H1 (cell line): Measurements from ENCODE around the gene DACT1. TPM values are rescaled to one million over a fixed set of nuclear protein-coding genes. Genes with fewer than 3 reads are reported as not detected.

ENCODE experiments used
- CTCF ChIA-PET: fragments of 300-600 bp; sonication (Branson Sonifier 250); formaldehyde crosslinking; loops from one replicate; lab custom pipeline; 2021; ENCODE audit not compliant: partially characterized antibody; lab: Charles Lee
- POLR2A ChIA-PET: fragments of 300-600 bp; sonication (Branson Sonifier 250); formaldehyde crosslinking; loops from one replicate; lab custom pipeline; 2021; ENCODE audit warnings: inconsistent platforms; ENCODE audit not compliant: partially characterized antibody; lab: Charles Lee
- DNase-seq, 2 experiments: peaks; one replicate each; pipeline versions ENCODE4 v3.0.0 to v3.0.0-alpha.2; 2010 to 2022; ENCODE audit warnings: low spot score in 2 of 2, low read depth in 1 of 2, mixed read lengths in 1 of 2
- FAIRE-seq: peaks from 2 replicates; lab custom pipeline; 2011; peaks lifted over from hg19 to GRCh38; lab: Jason Lieb, UNC
- H2AFZ ChIP-seq: 2 replicates; pipeline ENCODE4 v1.8.1; 2012; ENCODE audit warnings: low read length, inconsistent platforms
- H2AK5ac ChIP-seq: 2 replicates; pipeline ENCODE4 v1.6.1; 2013; ENCODE audit warnings: low read depth, low read length
- H2BK120ac ChIP-seq: replicated peaks from 2 replicates; pipeline ENCODE3; 2013; ENCODE audit warnings: low read depth, low read length, inconsistent platforms
- H2BK12ac ChIP-seq: 2 replicates; pipeline ENCODE4 v1.6.1; 2013; ENCODE audit warnings: low read depth, low read length
- H2BK15ac ChIP-seq: 2 replicates; pipeline ENCODE4 v1.6.1; 2013; ENCODE audit warnings: low read length
- H2BK20ac ChIP-seq: 2 replicates; pipeline ENCODE4 v1.6.1; 2013; ENCODE audit warnings: low read length
- H2BK5ac ChIP-seq: 2 replicates; pipeline ENCODE4 v1.6.1; 2013; ENCODE audit warnings: low read depth, low read length
- H3K14ac ChIP-seq: 2 replicates; pipeline ENCODE4 v1.6.1; 2013; ENCODE audit warnings: inconsistent platforms; ENCODE audit not compliant: insufficient read length
- H3K18ac ChIP-seq: 2 replicates; pipeline ENCODE4 v1.6.1; 2013; ENCODE audit warnings: low read length; ENCODE audit errors: extremely low read depth
- H3K23ac ChIP-seq: 2 replicates; pipeline ENCODE4 v1.6.1; 2013; ENCODE audit warnings: inconsistent platforms; ENCODE audit not compliant: insufficient read length
- H3K23me2 ChIP-seq: 2 replicates; pipeline ENCODE4 v1.6.1; 2013; ENCODE audit warnings: low read depth, low read length
- H3K27ac ChIP-seq: 2 replicates; pipeline ENCODE4 v1.6.1; 2011; ENCODE audit warnings: low read depth, low read length, inconsistent platforms
- H3K27me3 ChIP-seq, 4 experiments: replicated peaks in 1 of 4; 1 replicate in 1 of 4; 2 replicates in 3 of 4; pipeline versions ENCODE4 v1.6.1 to v1.8.1; 2011 to 2013; ENCODE audit warnings: low read length in 3 of 4, mild to moderate bottlenecking in 3 of 4, inconsistent platforms in 2 of 4, mixed read lengths in 2 of 4, moderate library complexity in 1 of 4; ENCODE audit not compliant: control insufficient read depth in 3 of 4, insufficient read depth in 3 of 4; ENCODE audit errors: extremely low read depth in 1 of 4
- H3K36me3 ChIP-seq, 4 experiments: 2 replicates each; pipeline versions ENCODE4 v1.6.1 to v1.8.1; 2011 to 2013; ENCODE audit warnings: mild to moderate bottlenecking in 4 of 4, low read length in 3 of 4, moderate library complexity in 2 of 4, control low read depth in 1 of 4, inconsistent platforms in 1 of 4; ENCODE audit not compliant: insufficient read depth in 4 of 4, control insufficient read depth in 2 of 4
- H3K4ac ChIP-seq: replicated peaks from 2 replicates; pipeline ENCODE3; 2013; ENCODE audit warnings: low read length, low read depth, mixed read lengths, inconsistent platforms; ENCODE audit not compliant: insufficient read length
- H3K4me1 ChIP-seq, 4 experiments: replicated peaks in 1 of 4; 1 replicate in 1 of 4; 2 replicates in 3 of 4; pipeline versions ENCODE4 v1.6.1 to v1.8.1; 2011 to 2013; ENCODE audit warnings: low read length in 3 of 4, inconsistent platforms in 2 of 4, mixed read lengths in 1 of 4; ENCODE audit not compliant: insufficient read depth in 4 of 4, control insufficient read depth in 3 of 4
- H3K4me2 ChIP-seq, 2 experiments: 2 replicates each; pipeline versions ENCODE4 v1.6.1 to v1.8.1; 2011 to 2013; ENCODE audit warnings: low read depth in 2 of 2, low read length in 2 of 2, control low read depth in 1 of 2, inconsistent platforms in 1 of 2, mild to moderate bottlenecking in 1 of 2; ENCODE audit not compliant: insufficient read depth in 1 of 2
- H3K4me3 ChIP-seq, 4 experiments: fragments of 200-600, 300-600 bp in 1 of 4; sonication (generic), shearing (Covaris generic), sonication (Bioruptor Twin) in 1 of 4; 2 replicates each; pipeline versions ENCODE4 v1.5.1 to v1.8.1; 2011 to 2016; ENCODE audit warnings: low read length in 4 of 4, low read depth in 3 of 4, control low read depth in 2 of 4, inconsistent platforms in 2 of 4, mild to moderate bottlenecking in 2 of 4, mixed read lengths in 1 of 4, moderate library complexity in 1 of 4; ENCODE audit not compliant: insufficient read depth in 2 of 4; ENCODE audit errors: extremely low read depth in 1 of 4
- H3K56ac ChIP-seq: replicated peaks from 2 replicates; pipeline ENCODE3; 2013; ENCODE audit warnings: low read depth, mild to moderate bottlenecking, mixed read lengths, low read length, inconsistent platforms; ENCODE audit not compliant: insufficient read length
- H3K79me1 ChIP-seq: 2 replicates; pipeline ENCODE4 v1.6.1; 2013; ENCODE audit warnings: low read depth, low read length, control low read depth
- H3K79me2 ChIP-seq, 2 experiments: 2 replicates each; pipeline versions ENCODE4 v1.6.1 to v1.8.1; 2012 to 2013; ENCODE audit warnings: low read length in 2 of 2, mild to moderate bottlenecking in 2 of 2, inconsistent platforms in 1 of 2; ENCODE audit not compliant: insufficient read depth in 2 of 2, control insufficient read depth in 1 of 2
- H3K9ac ChIP-seq, 4 experiments: replicated peaks in 1 of 4; 1 replicate in 1 of 4; 2 replicates in 3 of 4; pipeline versions ENCODE4 v1.6.1 to v1.8.1; 2011 to 2013; ENCODE audit warnings: low read depth in 3 of 4, low read length in 3 of 4, control low read depth in 2 of 4, mild to moderate bottlenecking in 2 of 4, moderate library complexity in 2 of 4, inconsistent platforms in 1 of 4; ENCODE audit errors: extremely low read depth in 1 of 4
- H3K9me3 ChIP-seq, 2 experiments: 2 replicates each; pipeline versions ENCODE4 v1.6.1 to v1.8.1; 2012 to 2013; ENCODE audit warnings: mild to moderate bottlenecking in 2 of 2, moderate library complexity in 2 of 2, control low read depth in 1 of 2, inconsistent platforms in 1 of 2, low read depth in 1 of 2, low read length in 1 of 2, mixed read lengths in 1 of 2; ENCODE audit not compliant: insufficient read depth in 2 of 2
- H4K20me1 ChIP-seq, 2 experiments: replicated peaks in 1 of 2; 2 replicates each; pipeline versions ENCODE3 to v1.8.1; 2011 to 2013; ENCODE audit warnings: inconsistent platforms in 2 of 2, low read length in 2 of 2, mild to moderate bottlenecking in 1 of 2; ENCODE audit not compliant: insufficient read depth in 2 of 2, control insufficient read depth in 1 of 2
- H4K5ac ChIP-seq: 2 replicates; pipeline ENCODE4 v1.6.1; 2013; ENCODE audit warnings: low read length, low read depth, mixed read lengths, inconsistent platforms; ENCODE audit not compliant: insufficient read length
- H4K8ac ChIP-seq: 2 replicates; pipeline ENCODE4 v1.8.0; 2013; ENCODE audit warnings: mild to moderate bottlenecking, moderate library complexity, low read length, inconsistent platforms; ENCODE audit not compliant: insufficient read depth; ENCODE audit errors: extremely low read depth
- H4K91ac ChIP-seq: replicated peaks from 2 replicates; pipeline ENCODE3; 2013; ENCODE audit warnings: low read length, mixed read lengths, inconsistent platforms; ENCODE audit not compliant: insufficient read length
- BRCA1 ChIP-seq: IDR thresholded peaks from 2 replicates; pipeline ENCODE4 v1.6.1; 2012; ENCODE audit warnings: low read depth, low read length, improper control_type of control experiment
- KDM1A ChIP-seq: fragments of 200-600, 300-600 bp; sonication (generic); IDR thresholded peaks from 2 replicates; pipeline ENCODE4 v1.7.1; 2016; ENCODE audit warnings: mild to moderate bottlenecking, low read length, borderline replicate concordance
- NRF1 ChIP-seq: IDR thresholded peaks from 2 replicates; pipeline ENCODE4 v1.6.1; 2011; ENCODE audit warnings: mild to moderate bottlenecking, low read depth, low read length, improper control_type of control experiment
- POLR2AphosphoS5 ChIP-seq: IDR thresholded peaks from 2 replicates; pipeline ENCODE4 v1.6.1; 2011; ENCODE audit warnings: low read depth, low read length
- SP1 ChIP-seq: IDR thresholded peaks from 2 replicates; pipeline ENCODE4 v1.6.1; 2011; ENCODE audit warnings: low read depth, low read length
- WGBS, 2 experiments: shearing (Covaris generic) in 1 of 2; methylation state at CpG; one replicate each; pipeline versions ENCODE4 v1.1.6 to v1.1.7; 2013 to 2015; ENCODE audit warnings: low lambda C conversion rate in 2 of 2, mixed read lengths in 2 of 2, inconsistent platforms in 1 of 2, low coverage in 1 of 2, missing lambda C conversion rate in 1 of 2; ENCODE audit not compliant: insufficient replicate concordance in 2 of 2, insufficient coverage in 1 of 2, insufficient read length in 1 of 2; ENCODE audit errors: extremely low coverage in 1 of 2, missing lambda C conversion rate in 1 of 2; 5-methylcytosine and 5-hydroxymethylcytosine counted together
- polyA plus RNA-seq, 7 experiments: library from polyadenylated mRNA; depleted of rRNA in 3 of 7; stranded (reverse) in 5 of 7; unstranded in 2 of 7; fragments of >200 nt in 5 of 7; fragments of 200-250 nt in 2 of 7; gene quantifications; 1 replicate in 5 of 7; 2 replicates in 1 of 7; 4 replicates in 1 of 7; pipeline versions ENCODE4 v1.2.1 to v1.2.3, GENCODE V29; 2011 to 2013; ENCODE audit warnings: missing spikeins in 2 of 7, mixed read lengths in 2 of 7
- total RNA-seq: library from RNA; stranded (reverse); fragmentation: NEBNext Ultra II Directional; extraction: Animal tissue kit (Norgen Biotek cat#: 25700); gene quantifications from 2 replicates; pipeline ENCODE4 v1.2.1, GENCODE V29; 2021

Gene DACT1
- total and polyA plus RNA-seq, 2 of the 8 experiments (the other 6 are each of a cell fraction or from before 2014, with no cell fraction given) = 3.2 to 29.8 TPM

DNA sequence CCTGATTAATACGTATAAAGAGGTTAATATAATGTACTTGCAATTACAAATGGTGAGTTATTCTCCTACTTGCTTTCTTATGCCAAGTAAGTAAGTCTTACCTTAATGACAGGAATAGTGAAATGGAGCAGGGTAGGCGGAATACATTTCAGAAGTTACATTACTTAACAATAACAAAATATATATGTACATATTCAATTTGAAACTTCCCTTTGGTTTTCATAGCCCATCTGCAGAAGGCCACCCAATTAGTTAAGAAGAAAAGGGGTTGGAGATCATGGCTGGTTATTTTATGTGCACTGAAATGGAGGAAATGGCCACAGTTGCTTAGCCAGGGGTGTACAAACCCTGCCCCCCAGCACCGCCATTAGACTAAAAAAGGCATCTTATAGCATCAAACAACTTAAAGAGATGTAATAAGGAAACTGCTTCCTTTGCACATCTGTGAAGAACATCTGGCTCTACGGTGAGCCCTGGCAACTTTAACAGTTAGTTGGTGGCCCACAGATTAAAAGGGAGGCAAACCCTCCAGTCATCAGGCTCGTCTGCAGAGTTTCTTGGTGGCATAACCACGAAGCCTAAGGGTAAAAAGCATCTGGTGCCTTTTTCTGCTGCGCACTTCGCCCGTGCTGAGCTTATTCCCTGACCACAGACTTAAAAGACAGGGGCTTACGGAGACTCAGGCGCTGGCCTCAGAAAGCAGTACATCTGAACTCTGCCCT is 38.8 kb upstream of the DACT1 start:
- no peak overlapping the region for H2BK120ac ChIP-seq

More for the DNA sequence above, 38.8 kb upstream of the DACT1 start:
- ChIA-PET POLR2A (no interaction called here), CTCF (interaction anchor here (0.7 to 1.0 kb wide), 3 partner anchors 23 to 453 kb away, joined by 3 read pairs; no protein-coding TSS in a partner anchor)
- no peaks in the 10 kb centered on the region for H3K79me1 ChIP-seq
- H3K4me3 ChIP-seq = no peak overlapping the region
- H2BK12ac ChIP-seq = no peak overlapping the region
- no peak overlapping the region for H4K8ac ChIP-seq
- no peak overlapping the region for H2BK5ac ChIP-seq
- H3K23me2 ChIP-seq = no peaks in the 10 kb centered on the region
- H4K20me1 ChIP-seq = no peaks in the 10 kb centered on the region
- H3K23ac ChIP-seq = no peak overlapping the region
- 87% methylated on average over 11 of the region's 11 CpGs; no CpG with 5 or more reads in 1 of the 2 experiments for WGBS, 2 experiments
- no peak overlapping the region for H2BK15ac ChIP-seq
- no peak overlapping the region for H2AK5ac ChIP-seq
- H4K91ac ChIP-seq = no peak overlapping the region
- no peak overlapping the region for H3K4ac ChIP-seq
- H3K4me1 ChIP-seq = peaks cover 0 to 6% (median 2%) of the 10 kb centered on the region in 4 experiments; a peak in 3 of 7 replicates
- H3K79me2 ChIP-seq = no peaks in the 10 kb centered on the region
- H4K5ac ChIP-seq = no peak overlapping the region
- H3K9me3 ChIP-seq = no peaks in the 10 kb centered on the region
- H3K9ac ChIP-seq = no peak overlapping the region; a peak in 1 of 7 replicates
- H3K56ac ChIP-seq = no peak overlapping the region
- no peaks in the 10 kb centered on the region for H3K27me3 ChIP-seq
- H3K18ac ChIP-seq = no peak overlapping the region
- no peak overlapping the region for H3K14ac ChIP-seq
- no peak overlapping the region for H3K27ac ChIP-seq
- no peak for TF ChIP-seq BRCA1
- no peak for TF ChIP-seq SP1
- no peak for TF ChIP-seq NRF1
- TF ChIP-seq KDM1A = no peak
- TF ChIP-seq POLR2AphosphoS5 = no peak
- no peak overlapping the region for H2AFZ ChIP-seq
- FAIRE-seq (no peak), DNase-seq (no peak)
- H2BK20ac ChIP-seq = no peak overlapping the region
- no peak overlapping the region for H3K4me2 ChIP-seq
- no peaks in the 10 kb centered on the region for H3K36me3 ChIP-seq
